Measurements from ENCODE around the gene HDAC9. TPM values are rescaled to one million over a fixed set of nuclear protein-coding genes. Genes with fewer than 3 reads are reported as not detected.

HDAC9 gene
- total RNA-seq, 1 donor from 2014 or later = 28.6 TPM

GRCh38 chr7:18574676-18575075 is 79.1 kb downstream of the HDAC9 start:
- H3F3A ChIP-seq (ENCODE audit: low read depth) = no peaks in the 10 kb centered on the region
- Mint-ChIP-seq H3K36me3 (no peaks in the 10 kb centered on the region), H3K9me3 (no peaks in the 10 kb centered on the region), H3K4me3 (no peak overlapping the region), H3K27ac (no peak overlapping the region), H3K27me3 (ENCODE audit: insufficient read depth, low read depth) (no peaks in the 10 kb centered on the region), H3K4me1 (no peaks in the 10 kb centered on the region)
- no peak overlapping the region for H3K4me2 ChIP-seq
- no peaks in the 10 kb centered on the region for H3K4me1 ChIP-seq
- TF ChIP-seq, protein P1, sequence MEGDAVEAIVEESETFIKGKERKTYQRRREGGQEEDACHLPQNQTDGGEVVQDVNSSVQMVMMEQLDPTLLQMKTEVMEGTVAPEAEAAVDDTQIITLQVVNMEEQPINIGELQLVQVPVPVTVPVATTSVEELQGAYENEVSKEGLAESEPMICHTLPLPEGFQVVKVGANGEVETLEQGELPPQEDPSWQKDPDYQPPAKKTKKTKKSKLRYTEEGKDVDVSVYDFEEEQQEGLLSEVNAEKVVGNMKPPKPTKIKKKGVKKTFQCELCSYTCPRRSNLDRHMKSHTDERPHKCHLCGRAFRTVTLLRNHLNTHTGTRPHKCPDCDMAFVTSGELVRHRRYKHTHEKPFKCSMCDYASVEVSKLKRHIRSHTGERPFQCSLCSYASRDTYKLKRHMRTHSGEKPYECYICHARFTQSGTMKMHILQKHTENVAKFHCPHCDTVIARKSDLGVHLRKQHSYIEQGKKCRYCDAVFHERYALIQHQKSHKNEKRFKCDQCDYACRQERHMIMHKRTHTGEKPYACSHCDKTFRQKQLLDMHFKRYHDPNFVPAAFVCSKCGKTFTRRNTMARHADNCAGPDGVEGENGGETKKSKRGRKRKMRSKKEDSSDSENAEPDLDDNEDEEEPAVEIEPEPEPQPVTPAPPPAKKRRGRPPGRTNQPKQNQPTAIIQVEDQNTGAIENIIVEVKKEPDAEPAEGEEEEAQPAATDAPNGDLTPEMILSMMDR (IDR thresholded peaks at IDR 0.05) = no peak
- no peak for TF ChIP-seq EZH2 (IDR thresholded peaks at IDR 0.05)
- TF ChIP-seq EZH2phosphoT487 (IDR thresholded peaks at IDR 0.05) = no peak
- DNase-seq (ENCODE audit: low spot score) = no peak
- no peak overlapping the region for H3K9ac ChIP-seq
- H3K4me3 ChIP-seq = no peak overlapping the region
- no peak overlapping the region for H3K27ac ChIP-seq
- H4K20me1 ChIP-seq (ENCODE audit: low read depth) = no peaks in the 10 kb centered on the region
- H3K9me3 ChIP-seq (ENCODE audit: low read depth) = no peaks in the 10 kb centered on the region
- no peak overlapping the region for H2AFZ ChIP-seq (replicated peaks)
- no peaks in the 10 kb centered on the region for H3K36me3 ChIP-seq
- no peaks in the 10 kb centered on the region for H3K79me2 ChIP-seq (ENCODE audit: low read depth)
- no peaks in the 10 kb centered on the region for H3K27me3 ChIP-seq

GRCh38 chr7:18575622-18576572 is 80.3 kb downstream of the HDAC9 start:
- H3K4me1 ChIP-seq = no peaks in the 10 kb centered on the region
- no peak for DNase-seq (ENCODE audit: low spot score)
- no peaks in the 10 kb centered on the region for H3K36me3 Mint-ChIP-seq
- H3K27ac ChIP-seq = no peak overlapping the region
- TF ChIP-seq EZH2 (IDR thresholded peaks at IDR 0.05) = no peak
- TF ChIP-seq, protein P1 (IDR thresholded peaks at IDR 0.05) = no peak
- TF ChIP-seq EZH2phosphoT487 (IDR thresholded peaks at IDR 0.05) = no peak
- no peaks in the 10 kb centered on the region for H3K27me3 Mint-ChIP-seq (ENCODE audit: insufficient read depth, low read depth)
- H3K27ac Mint-ChIP-seq = no peak overlapping the region
- H3K4me3 Mint-ChIP-seq = no peak overlapping the region
- no peaks in the 10 kb centered on the region for H3K36me3 ChIP-seq
- H3K4me3 ChIP-seq = no peak overlapping the region
- no peaks in the 10 kb centered on the region for H3F3A ChIP-seq (ENCODE audit: low read depth)
- H3K4me1 Mint-ChIP-seq = peaks cover 4% of the 10 kb centered on the region
- H3K9me3 Mint-ChIP-seq = no peaks in the 10 kb centered on the region
- H3K9ac ChIP-seq = no peak overlapping the region
- H3K4me2 ChIP-seq = no peak overlapping the region
- no peaks in the 10 kb centered on the region for H3K79me2 ChIP-seq (ENCODE audit: low read depth)
- no peaks in the 10 kb centered on the region for H3K27me3 ChIP-seq
- no peaks in the 10 kb centered on the region for H4K20me1 ChIP-seq (ENCODE audit: low read depth)
- H3K9me3 ChIP-seq (ENCODE audit: low read depth) = no peaks in the 10 kb centered on the region
- H2AFZ ChIP-seq (replicated peaks) = no peak overlapping the region

DNA sequence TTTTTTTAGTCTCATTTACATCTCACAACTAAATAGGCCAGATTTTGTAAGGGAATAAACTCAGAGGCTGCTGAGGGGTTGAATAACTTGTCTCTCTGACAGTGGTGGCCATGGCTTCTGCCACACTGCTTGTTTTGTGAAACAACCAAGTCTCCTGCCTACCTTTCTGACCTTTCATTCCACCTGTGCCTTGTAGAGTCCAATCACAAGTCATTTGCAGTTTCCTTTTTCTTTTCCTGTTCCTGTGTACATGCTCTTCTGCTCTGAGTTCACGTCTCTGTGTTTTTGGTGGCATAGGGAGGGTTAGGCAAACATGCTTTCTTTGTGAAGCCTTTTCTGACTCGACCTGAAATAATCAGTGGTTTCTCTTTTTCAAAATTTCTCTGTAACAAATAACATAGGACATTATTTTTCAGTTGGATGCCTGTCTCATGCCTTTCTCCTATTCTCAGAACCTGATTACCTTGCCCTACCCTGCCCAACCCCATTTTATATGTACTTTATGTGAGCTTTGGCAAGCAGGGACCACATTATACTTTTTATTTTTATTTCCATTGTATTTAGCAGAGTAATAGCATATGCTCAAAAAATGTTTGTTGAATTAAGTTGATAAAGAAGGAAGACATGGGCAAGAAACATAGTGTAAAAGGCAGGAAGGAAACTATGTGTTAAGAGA is 81.7 kb downstream of the HDAC9 start:
- Mint-ChIP-seq H3K27ac (no peak overlapping the region), H3K27me3 (ENCODE audit: insufficient read depth, low read depth) (no peaks in the 10 kb centered on the region), H3K4me3 (no peak overlapping the region), H3K36me3 (no peaks in the 10 kb centered on the region), H3K4me1 (peaks cover 11% of the 10 kb centered on the region), H3K9me3 (no peaks in the 10 kb centered on the region)
- Histone ChIP-seq H2AFZ (replicated peaks) (no peak overlapping the region), H3K9ac (no peak overlapping the region), H3K4me1 (no peaks in the 10 kb centered on the region), H3K36me3 (no peaks in the 10 kb centered on the region), H3K27me3 (no peaks in the 10 kb centered on the region), H3K27ac (no peak overlapping the region), H4K20me1 (ENCODE audit: low read depth) (no peaks in the 10 kb centered on the region), H3K79me2 (ENCODE audit: low read depth) (no peaks in the 10 kb centered on the region), H3K9me3 (ENCODE audit: low read depth) (no peaks in the 10 kb centered on the region), H3F3A (ENCODE audit: low read depth) (no peaks in the 10 kb centered on the region), H3K4me3 (no peak overlapping the region), H3K4me2 (no peak overlapping the region)
- no peak for TF ChIP-seq EZH2 (IDR thresholded peaks at IDR 0.05)
- TF ChIP-seq, protein P1 (IDR thresholded peaks at IDR 0.05) = no peak
- TF ChIP-seq EZH2phosphoT487 (IDR thresholded peaks at IDR 0.05) = no peak
- no peak for DNase-seq (ENCODE audit: low spot score)
